GM19467 (cell line): ENCODE data around the gene PRDM15.

Source experiments
- ATAC-seq: cut with Tn5 transposase; IDR thresholded peaks from one replicate; pipeline ENCODE4 v1.9.1; 2021; ENCODE audit warnings: mild to moderate bottlenecking, moderate library complexity; ENCODE audit not compliant: unreplicated experiment

PRDM15 gene

GRCh38 chr21:41864311-41865001 lies 14.7 kb downstream of the PRDM15 start:
- ATAC-seq = no peak

GRCh38 chr21:41863439-41863740 lies 15.8 kb downstream of the PRDM15 start:
- ATAC-seq = no peak

GRCh38 chr21:41861987-41862386 lies 17.2 kb downstream of the PRDM15 start:
- ATAC-seq = no peak

GRCh38 chr21:41861255-41861654 lies 17.9 kb downstream of the PRDM15 start:
- no peak for ATAC-seq

GRCh38 chr21:41859297-41859980 lies 19.7 kb downstream of the PRDM15 start:
- ATAC-seq = no peak

- ATAC-seq = no peak
Observed at GRCh38 chr21:41858466-41859296, 20.5 kb downstream of the PRDM15 start.

- no peak for ATAC-seq
Observed at GRCh38 chr21:41857771-41858300, 21.3 kb downstream of the PRDM15 start.

GRCh38 chr21:41856572-41856971 lies 22.6 kb downstream of the PRDM15 start:
- ATAC-seq = no peak

GRCh38 chr21:41854426-41854995 lies 24.6 kb downstream of the PRDM15 start:
- no peak for ATAC-seq

- no peak for ATAC-seq
Observed at GRCh38 chr21:41852929-41853320, 26.2 kb downstream of the PRDM15 start.

GRCh38 chr21:41852151-41852928 lies 26.8 kb downstream of the PRDM15 start:
- no peak for ATAC-seq

- ATAC-seq = no peak
Observed at GRCh38 chr21:41851090-41851790, 27.9 kb downstream of the PRDM15 start.

GRCh38 chr21:41850085-41850484 lies 29.1 kb downstream of the PRDM15 start:
- no peak for ATAC-seq

GRCh38 chr21:41848958-41849580 lies 30.1 kb downstream of the PRDM15 start:
- no peak for ATAC-seq

GRCh38 chr21:41848533-41848932 lies 30.6 kb downstream of the PRDM15 start:
- no peak for ATAC-seq

GRCh38 chr21:41847066-41847804 lies 31.9 kb downstream of the PRDM15 start:
- no peak for ATAC-seq

- ATAC-seq = no peak
Observed at GRCh38 chr21:41846536-41846935, 32.6 kb downstream of the PRDM15 start.

- no peak for ATAC-seq
Observed at GRCh38 chr21:41846033-41846317, 33.2 kb downstream of the PRDM15 start.
